B cell (primary cell): ENCODE data around the gene TGFBR3. TPM values are rescaled to one million over a fixed set of nuclear protein-coding genes. Genes with fewer than 3 reads are reported as not detected.

ENCODE experiments used
- ATAC-seq: fragments of 200-7000 bp; cut with Tn5 transposase; one replicate; pipeline ENCODE4 v1.10.0; 2021; ENCODE audit warnings: low read depth, mild to moderate bottlenecking, moderate number of reproducible peaks, moderate library complexity
- CTCF ChIA-PET: fragments of 350-600 bp; sonication (Branson Sonifier 250); formaldehyde crosslinking; loops from one replicate; lab custom pipeline; 2021; ENCODE audit warnings: antibody characterized with exemption, inconsistent platforms; lab: Charles Lee
- POLR2A ChIA-PET: fragments of 350-600 bp; sonication (Branson Sonifier 250); formaldehyde crosslinking; loops from one replicate; lab custom pipeline; 2021; ENCODE audit warnings: antibody characterized with exemption; lab: Charles Lee
- DNase-seq: peaks from one replicate; pipeline ENCODE4 v3.0.0; 2013
- H2AFZ ChIP-seq: 2 replicates; pipeline ENCODE4 v1.6.1; 2012; ENCODE audit warnings: mild to moderate bottlenecking, low read depth, low read length; ENCODE audit not compliant: insufficient read depth, poor library complexity, severe bottlenecking
- H3K27ac ChIP-seq, 2 donors: 1 replicate in 1 of 2; 2 replicates in 1 of 2; pipeline ENCODE4 v1.5.1; 2012 to 2013; ENCODE audit warnings: low read length in 2 of 2, mild to moderate bottlenecking in 2 of 2, moderate library complexity in 1 of 2
- H3K27me3 ChIP-seq, 4 experiments: fragments of 200-600 bp in 1 of 4; sonication (generic) in 1 of 4; replicated peaks in 1 of 4; 1 replicate in 2 of 4; 2 replicates in 2 of 4; pipeline versions ENCODE4 v1.6.1 to v1.7.0; 2013 to 2016; ENCODE audit warnings: low read length in 3 of 4, mild to moderate bottlenecking in 2 of 4, mixed read lengths in 1 of 4, moderate library complexity in 1 of 4; ENCODE audit not compliant: insufficient read depth in 4 of 4, control insufficient read depth in 3 of 4; ENCODE audit errors: control extremely low read depth in 1 of 4
- H3K36me3 ChIP-seq, 2 experiments: replicated peaks in 1 of 2; 1 replicate in 1 of 2; 2 replicates in 1 of 2; pipeline versions ENCODE4 v1.6.1 to v1.7.1; 2013; ENCODE audit warnings: low read length in 1 of 2; ENCODE audit not compliant: insufficient read depth in 2 of 2, control insufficient read depth in 1 of 2; ENCODE audit errors: control extremely low read depth in 1 of 2, extremely low read depth in 1 of 2
- H3K4me1 ChIP-seq, 2 donors: fragments of 200-600 bp in 1 of 2; sonication (generic) in 1 of 2; 1 replicate in 1 of 2; 2 replicates in 1 of 2; pipeline versions ENCODE4 v1.5.1 to v1.6.1; 2013 to 2017; ENCODE audit warnings: low read length in 2 of 2; ENCODE audit not compliant: control insufficient read depth in 2 of 2, insufficient read depth in 2 of 2
- H3K4me2 ChIP-seq: replicated peaks from 2 replicates; pipeline ENCODE3; 2012; ENCODE audit warnings: mild to moderate bottlenecking, low read depth, low read length; ENCODE audit not compliant: poor library complexity, severe bottlenecking
- H3K4me3 ChIP-seq, 5 experiments: fragments of 200-600 bp in 1 of 5; sonication (generic) in 1 of 5; 1 replicate in 3 of 5; 2 replicates in 2 of 5; pipeline versions ENCODE4 v1.5.1 to v1.7.0; 2011 to 2016; ENCODE audit warnings: low read length in 4 of 5, mild to moderate bottlenecking in 4 of 5, low read depth in 2 of 5, control low read depth in 1 of 5, moderate library complexity in 1 of 5; ENCODE audit not compliant: insufficient read depth in 1 of 5; ENCODE audit errors: control extremely low read depth in 1 of 5, extremely low read depth in 1 of 5
- H3K79me2 ChIP-seq: fragments of 200-600 bp; sonication (generic); one replicate; pipeline ENCODE4 v1.6.0; 2016; ENCODE audit warnings: low read length; ENCODE audit not compliant: control insufficient read depth, insufficient read depth
- H3K9ac ChIP-seq: fragments of 200-600 bp; sonication (generic); 2 replicates; pipeline ENCODE4 v1.6.1; 2017; ENCODE audit warnings: mild to moderate bottlenecking, low read length, moderate library complexity
- H3K9me3 ChIP-seq, 3 donors: one replicate each; pipeline versions ENCODE4 v1.6.1 to v1.7.1; 2013; ENCODE audit warnings: low read length in 2 of 3; ENCODE audit not compliant: control insufficient read depth in 2 of 3, insufficient read depth in 1 of 3; ENCODE audit errors: control extremely low read depth in 1 of 3
- H4K20me1 ChIP-seq: 2 replicates; pipeline ENCODE4 v1.6.0; 2012; ENCODE audit warnings: mild to moderate bottlenecking, low read length; ENCODE audit not compliant: insufficient read depth, control insufficient read depth, poor library complexity, severe bottlenecking
- H3K27ac Mint-ChIP-seq: one replicate; pipeline ENCODE4 v1.8.0; 2021; ENCODE audit warnings: mixed read lengths
- H3K27me3 Mint-ChIP-seq: one replicate; pipeline ENCODE4 v1.8.0; 2021; ENCODE audit warnings: mixed read lengths
- H3K4me1 Mint-ChIP-seq: one replicate; pipeline ENCODE4 v1.8.0; 2021; ENCODE audit warnings: mixed read lengths
- H3K4me3 Mint-ChIP-seq: one replicate; pipeline ENCODE4 v1.8.0; 2021; ENCODE audit warnings: mixed read lengths
- H3K9me3 Mint-ChIP-seq: one replicate; pipeline ENCODE4 v1.8.0; 2022; ENCODE audit warnings: mixed read lengths; ENCODE audit not compliant: insufficient read depth
- CTCF ChIP-seq: fragments of 200-600 bp; IDR thresholded peaks from one replicate; pipeline ENCODE4 v1.8.0; 2022; ENCODE audit warnings: antibody characterized with exemption, mild to moderate bottlenecking
- EZH2 ChIP-seq: IDR thresholded peaks from 2 replicates; pipeline ENCODE4 v1.6.1; 2012; ENCODE audit warnings: borderline replicate concordance, low read depth, mild to moderate bottlenecking, moderate library complexity, low read length; ENCODE audit not compliant: insufficient read depth, poor library complexity, severe bottlenecking
- WGBS: methylation state at CpG from one replicate; pipeline ENCODE4 v1.1.5; 2013; ENCODE audit warnings: missing lambda C conversion rate; ENCODE audit not compliant: insufficient coverage; 5-methylcytosine and 5-hydroxymethylcytosine counted together
- intact Hi-C: fragments of 100-400 bp; cut with micrococcal nuclease; formaldehyde crosslinking; loops from one replicate; pipeline ENCODE4 v1.10.0; 2022
- polyA plus RNA-seq: library from polyadenylated mRNA; depleted of rRNA; stranded (reverse); fragments of >200 nt; gene quantifications from 2 replicates; pipeline ENCODE4 v1.2.3, GENCODE V29; 2012
- total RNA-seq, 2 donors: library from RNA; stranded (reverse); fragments of 120-200 nt in 1 of 2; gene quantifications; 1 replicate in 1 of 2; 2 replicates in 1 of 2; pipeline versions ENCODE4 v1.2.3 to v1.2.4, GENCODE V29; 2013 to 2022

Gene TGFBR3
- total and polyA plus RNA-seq, 2 donors (not counting 1 experiment from before 2014, with no cell fraction given), result 0.10 to 0.12 TPM

- DNase-seq (no peak), ATAC-seq (no peak)
- Histone ChIP-seq H3K9me3 (no peaks in the 10 kb centered on the region), H3K4me1 (no peaks in the 10 kb centered on the region), H3K4me2 (no peak overlapping the region), H3K79me2 (no peaks in the 10 kb centered on the region), H3K4me3 (no peak overlapping the region), H3K27me3 (no peaks in the 10 kb centered on the region), H3K9ac (no peak overlapping the region), H3K27ac (no peak overlapping the region), H2AFZ (no peak overlapping the region), H3K36me3 (no peaks in the 10 kb centered on the region), H4K20me1 (no peaks in the 10 kb centered on the region)
- intact Hi-C loops, result no loop called here
- H3K9me3 Mint-ChIP-seq, result no peaks in the 10 kb centered on the region
- CTCF ChIA-PET, result interaction anchor here (1.4 kb wide), 1 partner anchor 11 kb away, joined by 3 read pairs; no protein-coding TSS in a partner anchor
- TF ChIP-seq EZH2 (no peak), CTCF (no peak)
- no peaks in the 10 kb centered on the region for H3K4me1 Mint-ChIP-seq
- WGBS, result 36% methylated on average over 4 of the region's 8 CpGs
- POLR2A ChIA-PET, result no interaction called here
- H3K27ac Mint-ChIP-seq, result no peak overlapping the region
- peaks cover 2% of the 10 kb centered on the region for H3K27me3 Mint-ChIP-seq
- H3K4me3 Mint-ChIP-seq, result no peak overlapping the region
Observed at GRCh38 chr1:91791691-91792488, 94.1 kb downstream of the TGFBR3 start.

- H3K27ac ChIP-seq, result no peak overlapping the region
- no peaks in the 10 kb centered on the region for H3K79me2 ChIP-seq
- H3K4me2 ChIP-seq, result no peak overlapping the region
- WGBS, result 60% methylated on average over 1 of the region's 1 CpG
- H3K27me3 ChIP-seq, result no peaks in the 10 kb centered on the region
- no peak overlapping the region for H3K4me3 ChIP-seq
- CTCF ChIA-PET, result interaction anchor here (1.4 kb wide), 1 partner anchor 10 kb away, joined by 3 read pairs; no protein-coding TSS in a partner anchor
- Mint-ChIP-seq H3K4me1 (no peaks in the 10 kb centered on the region), H3K27me3 (no peaks in the 10 kb centered on the region), H3K27ac (no peak overlapping the region), H3K4me3 (no peak overlapping the region), H3K9me3 (no peaks in the 10 kb centered on the region)
- H3K36me3 ChIP-seq, result no peaks in the 10 kb centered on the region
- TF ChIP-seq CTCF, result no peak
- DNase-seq (no peak), ATAC-seq (no peak)
- H2AFZ ChIP-seq, result no peak overlapping the region
- H3K9me3 ChIP-seq, result no peaks in the 10 kb centered on the region
- no peak overlapping the region for H3K9ac ChIP-seq
- intact Hi-C loops, result no loop called here
- H3K4me1 ChIP-seq, result no peaks in the 10 kb centered on the region
- H4K20me1 ChIP-seq, result no peaks in the 10 kb centered on the region
- POLR2A ChIA-PET, result no interaction called here
Observed at GRCh38 chr1:91791103-91791502, 94.8 kb downstream of the TGFBR3 start.
